Metanephros (tissue), 2 donors: ENCODE results near the gene ABHD12B. TPM values are rescaled to one million over a fixed set of nuclear protein-coding genes. Genes with fewer than 3 reads are reported as not detected.

Experiments
- small RNA-seq: library from RNA; depleted of rRNA; stranded (forward); fragments of <200 nt; gene quantifications from one replicate; pipeline ENCODE3, GENCODE V24; 2014; ENCODE audit warnings: low replicate concordance
- total RNA-seq: library from RNA; depleted of rRNA; stranded (reverse); fragments of >200 nt; gene quantifications from one replicate; pipeline ENCODE4 v1.2.3, GENCODE V29; 2014

The ABHD12B gene, protein sequence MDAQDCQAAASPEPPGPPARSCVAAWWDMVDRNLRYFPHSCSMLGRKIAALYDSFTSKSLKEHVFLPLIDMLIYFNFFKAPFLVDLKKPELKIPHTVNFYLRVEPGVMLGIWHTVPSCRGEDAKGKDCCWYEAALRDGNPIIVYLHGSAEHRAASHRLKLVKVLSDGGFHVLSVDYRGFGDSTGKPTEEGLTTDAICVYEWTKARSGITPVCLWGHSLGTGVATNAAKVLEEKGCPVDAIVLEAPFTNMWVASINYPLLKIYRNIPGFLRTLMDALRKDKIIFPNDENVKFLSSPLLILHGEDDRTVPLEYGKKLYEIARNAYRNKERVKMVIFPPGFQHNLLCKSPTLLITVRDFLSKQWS
- total RNA-seq, result not detected

DNA sequence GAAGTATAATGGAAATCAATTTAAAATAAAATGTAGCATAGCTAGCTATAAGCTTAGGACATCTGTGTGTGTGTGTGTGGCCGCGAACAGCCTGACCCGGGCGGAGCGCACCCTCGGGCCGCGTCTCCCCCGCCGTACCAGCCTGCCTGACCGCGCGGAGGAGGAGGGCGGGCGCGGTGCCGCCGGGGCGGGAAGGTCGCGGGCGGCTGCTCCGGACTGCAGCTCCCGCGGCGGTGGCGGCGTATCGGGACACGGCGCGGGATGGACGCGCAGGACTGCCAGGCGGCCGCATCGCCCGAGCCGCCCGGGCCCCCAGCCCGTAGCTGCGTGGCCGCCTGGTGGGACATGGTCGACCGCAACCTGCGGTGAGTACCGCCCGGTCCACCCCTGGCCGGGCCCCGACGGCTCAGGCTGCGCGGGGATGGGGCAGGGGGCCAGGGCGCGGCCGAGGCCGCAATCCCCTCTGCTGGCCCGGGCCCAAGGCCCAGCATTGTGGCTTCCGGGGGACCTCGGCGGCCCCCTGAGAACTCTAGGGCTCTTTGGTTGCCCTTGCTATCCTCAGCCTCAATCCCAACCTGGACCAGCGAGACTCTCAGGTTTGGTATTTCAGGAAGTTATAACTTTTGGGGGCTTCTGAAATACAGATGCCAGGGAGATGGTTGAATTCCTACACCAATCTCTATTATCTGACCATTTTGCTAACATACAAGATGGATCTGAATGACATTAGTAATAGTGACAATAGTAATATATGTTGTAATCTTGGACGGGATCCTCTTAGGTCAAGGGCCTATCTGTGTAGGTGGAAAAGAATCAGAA is at the start of gene ABHD12B:
Gene ABHD12B (plus strand): TSS at position 140 of the 819 bp plus-strand sequence. CDS start 122 bp downstream, at position 262.

GRCh38 chr14:50830932-50831725 is 40.7 kb upstream of the ABHD12B start, which contains the start of gene NIN:
Gene NIN (minus strand): TSS chr14:50831162. CDS start chr14:50822056, 9,106 bp downstream.

DNA sequence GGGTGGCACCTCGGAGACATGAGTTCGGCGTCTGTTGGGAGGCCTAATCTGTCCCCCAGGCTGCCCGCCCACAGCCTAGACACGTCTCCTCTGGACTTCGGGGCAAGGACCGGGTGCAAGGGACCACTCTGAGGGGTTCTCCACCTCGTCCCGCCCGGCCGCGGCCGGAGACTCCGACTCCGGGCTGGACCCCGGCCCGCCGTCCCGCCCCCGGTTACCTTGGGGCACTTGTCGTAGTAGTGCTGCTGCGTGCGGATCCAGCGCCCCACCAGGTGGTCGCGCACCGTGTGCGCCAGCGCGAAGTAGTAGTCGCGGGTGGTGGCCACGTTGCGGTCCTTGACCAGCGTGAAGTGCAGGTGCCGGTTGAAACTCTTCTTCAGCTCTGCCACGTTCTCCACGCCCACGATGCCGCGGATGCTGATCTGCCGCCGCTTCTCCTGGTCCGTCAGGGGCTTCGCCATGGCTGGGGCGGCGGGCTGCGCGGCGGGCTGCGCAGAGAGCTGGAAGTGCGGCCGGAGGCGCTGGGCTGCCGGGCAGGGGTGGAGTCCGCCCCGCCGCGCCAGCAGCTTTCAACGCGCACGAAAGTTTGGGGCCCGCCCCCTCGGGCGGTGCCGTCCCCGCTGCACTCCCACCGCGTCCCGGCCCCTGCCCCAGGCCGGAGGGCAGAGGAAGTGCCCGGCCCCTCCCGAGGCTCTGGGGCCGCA is 72.2 kb downstream of the ABHD12B start, which contains the start of gene PYGL:
Gene PYGL (minus strand): TSS at position 541 of the 704 bp plus-strand sequence. CDS start 80 bp downstream, at position 461.

Small RNAs within 50 kb of the gene (small RNA-seq; reads per million reads assigned to genes)
- gene RF00593, result not detected

Other genes starting within 250 kb of the ABHD12B start
- gene SAV1, start 203.7 kb upstream of the ABHD12B start, total RNA-seq, result 30.8 TPM
- 27.9 TPM for gene NIN, start 40.9 kb upstream of the ABHD12B start, total RNA-seq
- gene PYGL, start 72.4 kb downstream of the ABHD12B start, total RNA-seq, result 34.9 TPM
- 1.6 TPM for gene TRIM9, start 223.1 kb downstream of the ABHD12B start, total RNA-seq